ENCODE measurements around the gene ATP8A2. TPM values are rescaled to one million over a fixed set of nuclear protein-coding genes. Genes with fewer than 3 reads are reported as not detected.

ATP8A2 gene
- total RNA-seq, 4 donors from 2014 or later: 0.16 to 0.54 (median 0.26) TPM

- 62 to 89% methylated on average over 6 to 7 of the region's 8 CpGs for WGBS, 2 donors (ENCODE audit: low coverage in 1 of 2)
- TF ChIP-seq CTCF (IDR thresholded peaks at IDR 0.05): no peak
- no peak for TF ChIP-seq EP300 (IDR thresholded peaks at IDR 0.05)
- no peak for TF ChIP-seq POLR2A (IDR thresholded peaks at IDR 0.05)
- TF ChIP-seq POLR2AphosphoS5 (IDR thresholded peaks at IDR 0.05): no peak
- Histone ChIP-seq H3K4me3 (no peak overlapping the region), H3K36me3 (no peaks in the 10 kb centered on the region), H3K9me3 (no peaks in the 10 kb centered on the region), H3K27me3 (no peaks in the 10 kb centered on the region), H3K27ac (no peak overlapping the region), H3K4me1 (no peaks in the 10 kb centered on the region)
- no peak for ATAC-seq
These were observed 477.3 kb downstream of the ATP8A2 start for GRCh38 chr13:25848812-25849745.

GRCh38 chr13:25857830-25858229 is 486.1 kb downstream of the ATP8A2 start:
- no peaks in the 10 kb centered on the region for H3K9me3 ChIP-seq
- H3K4me1 ChIP-seq: no peaks in the 10 kb centered on the region
- H3K27me3 ChIP-seq: no peaks in the 10 kb centered on the region
- no peak overlapping the region for H3K27ac ChIP-seq
- H3K36me3 ChIP-seq: no peaks in the 10 kb centered on the region
- no peak overlapping the region for H3K4me3 ChIP-seq
- no peak for ATAC-seq
- WGBS, 2 donors (ENCODE audit: low coverage in 1 of 2): 90 to 95% methylated on average over 4 of the region's 4 CpGs
- TF ChIP-seq CTCF (IDR thresholded peaks at IDR 0.05) (no peak), POLR2A (IDR thresholded peaks at IDR 0.05) (no peak), POLR2AphosphoS5 (IDR thresholded peaks at IDR 0.05) (no peak), EP300 (IDR thresholded peaks at IDR 0.05) (no peak)

GRCh38 chr13:25859528-25859927 is 487.8 kb downstream of the ATP8A2 start:
- ATAC-seq: no peak
- Histone ChIP-seq H3K4me3 (no peak overlapping the region), H3K27me3 (peaks cover 5% of the 10 kb centered on the region), H3K36me3 (no peaks in the 10 kb centered on the region), H3K9me3 (no peaks in the 10 kb centered on the region), H3K27ac (no peak overlapping the region), H3K4me1 (no peaks in the 10 kb centered on the region)
- no peak for TF ChIP-seq CTCF (IDR thresholded peaks at IDR 0.05)
- TF ChIP-seq POLR2AphosphoS5 (IDR thresholded peaks at IDR 0.05): no peak
- no peak for TF ChIP-seq POLR2A (IDR thresholded peaks at IDR 0.05)
- TF ChIP-seq EP300 (IDR thresholded peaks at IDR 0.05): no peak
- WGBS, 2 donors (ENCODE audit: low coverage in 1 of 2): 60 to 61% methylated on average over 3 of the region's 3 CpGs

- Histone ChIP-seq H3K9me3 (no peaks in the 10 kb centered on the region), H3K36me3 (no peaks in the 10 kb centered on the region), H3K27ac (no peak overlapping the region), H3K4me1 (no peaks in the 10 kb centered on the region), H3K27me3 (peaks cover 7% of the 10 kb centered on the region), H3K4me3 (no peak overlapping the region)
- WGBS, 2 donors (ENCODE audit: low coverage in 1 of 2): 50% methylated on average over 1 of the region's 1 CpG; no CpG with 5 or more reads in 1 of the 2 donors
- no peak for ATAC-seq
- TF ChIP-seq POLR2AphosphoS5 (IDR thresholded peaks at IDR 0.05) (no peak), EP300 (IDR thresholded peaks at IDR 0.05) (no peak), POLR2A (IDR thresholded peaks at IDR 0.05) (no peak)
These were observed 488.5 kb downstream of the ATP8A2 start for GRCh38 chr13:25860265-25860664.

- H3K9me3 ChIP-seq: no peaks in the 10 kb centered on the region
These were observed 489.1 kb downstream of the ATP8A2 start for GRCh38 chr13:25860862-25861261.

More at GRCh38 chr13:25860862-25861261, 489.1 kb downstream of the ATP8A2 start:
- no peak for TF ChIP-seq EP300 (IDR thresholded peaks at IDR 0.05)
- TF ChIP-seq POLR2A (IDR thresholded peaks at IDR 0.05): no peak
- TF ChIP-seq POLR2AphosphoS5 (IDR thresholded peaks at IDR 0.05): no peak
- TF ChIP-seq CTCF (IDR thresholded peaks at IDR 0.05): no peak
- peaks cover 7% of the 10 kb centered on the region for H3K27me3 ChIP-seq
- WGBS, 2 donors (ENCODE audit: low coverage in 1 of 2): 70 to 79% methylated on average over 3 of the region's 3 CpGs
- H3K36me3 ChIP-seq: no peaks in the 10 kb centered on the region
- no peak overlapping the region for H3K27ac ChIP-seq
- ATAC-seq: no peak
- no peaks in the 10 kb centered on the region for H3K4me1 ChIP-seq
- no peak overlapping the region for H3K4me3 ChIP-seq
